ENCODE results near the gene DRD4.
A peak's percentile ranks its signal among the peaks of the same experiment; 100 is the strongest.

Gene DRD4

GRCh38 chr11:610146-610801 lies 26.8 kb upstream of the DRD4 start:
- DNase-seq: no peak

GRCh38 chr11:611001-611996 lies 25.8 kb upstream of the DRD4 start:
- DNase-seq: no peak

- DNase-seq: no peak
These were observed 24.7 kb upstream of the DRD4 start for GRCh38 chr11:612201-612960.

- DNase-seq: no peak
These were observed 24.1 kb upstream of the DRD4 start for GRCh38 chr11:612961-613300.

- DNase-seq: peak; percentile 34
These were observed 23.6 kb upstream of the DRD4 start for GRCh38 chr11:613369-613968.

- no peak for DNase-seq
These were observed 22.9 kb upstream of the DRD4 start for GRCh38 chr11:614021-614622.

- no peak for DNase-seq
These were observed 22.2 kb upstream of the DRD4 start for GRCh38 chr11:614623-615503.

- peak; percentile 86 for DNase-seq
These were observed 21.4 kb upstream of the DRD4 start, which contains the start of gene IRF7 for GRCh38 chr11:615504-616319. Gene IRF7, minus strand, starts transcription at chr11:615950. Its CDS starts 586 bp downstream, at chr11:615364.

GRCh38 chr11:616320-617198 lies 20.5 kb upstream of the DRD4 start:
- DNase-seq: no peak

- no peak for DNase-seq
These were observed 19.7 kb upstream of the DRD4 start for GRCh38 chr11:617199-617911.

GRCh38 chr11:617912-618682 lies 19.0 kb upstream of the DRD4 start:
- no peak for DNase-seq

- no peak for DNase-seq
These were observed 18.0 kb upstream of the DRD4 start for GRCh38 chr11:618856-619627.

- DNase-seq: no peak
These were observed 17.4 kb upstream of the DRD4 start for GRCh38 chr11:619628-620050.

- no peak for DNase-seq
These were observed 16.9 kb upstream of the DRD4 start for GRCh38 chr11:620201-620600.

- no peak for DNase-seq
These were observed 15.9 kb upstream of the DRD4 start for GRCh38 chr11:620935-621814.

GRCh38 chr11:621838-622237 lies 15.2 kb upstream of the DRD4 start:
- DNase-seq: no peak

All from DMS153 (cell line).